Activated effector memory CD4-positive, alpha-beta T cell treated with Interleukin-2 at 50 U/mL for 16 hours (primary cell): ENCODE data around the gene CHST8.

Experiments used
- DNase-seq: peaks from one replicate; pipeline ENCODE4 v3.0.0-alpha.2; 2020

CHST8 gene

DNA sequence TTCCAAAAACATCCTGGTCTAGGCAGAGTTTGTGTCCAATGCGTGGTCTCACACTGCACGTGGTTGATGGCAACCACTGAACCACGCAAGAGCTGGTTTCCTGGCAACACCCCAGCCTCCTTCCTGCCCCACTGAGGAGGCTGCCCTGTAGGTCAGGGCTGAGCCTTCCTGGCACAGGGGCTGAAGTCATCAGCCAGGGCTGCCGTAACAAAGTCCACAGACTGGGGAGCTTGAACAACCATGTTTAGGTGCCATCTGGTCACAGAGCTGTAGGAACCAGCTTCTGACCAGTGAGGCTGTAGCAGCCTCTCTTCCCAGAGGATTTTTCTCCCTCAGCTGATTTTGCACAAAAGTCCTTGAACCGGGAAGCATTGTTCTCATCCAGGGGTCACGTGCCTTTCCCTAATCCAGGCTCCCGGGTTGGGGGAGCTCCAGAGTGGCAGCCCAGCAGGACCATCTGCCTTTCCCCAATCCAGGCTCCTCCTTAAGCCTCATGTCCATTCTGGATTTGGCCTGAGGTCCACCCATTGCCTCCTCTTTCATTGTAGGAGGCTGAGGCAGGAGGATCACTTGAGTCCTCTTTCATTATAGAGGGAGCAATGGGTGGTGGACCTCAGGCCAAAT lies 53.9 kb downstream of the CHST8 start:
- no peak for DNase-seq

- DNase-seq: no peak
Observed at GRCh38 chr19:33676999-33677665, 55.4 kb downstream of the CHST8 start.

GRCh38 chr19:33677745-33678426 lies 56.1 kb downstream of the CHST8 start:
- no peak for DNase-seq

DNA sequence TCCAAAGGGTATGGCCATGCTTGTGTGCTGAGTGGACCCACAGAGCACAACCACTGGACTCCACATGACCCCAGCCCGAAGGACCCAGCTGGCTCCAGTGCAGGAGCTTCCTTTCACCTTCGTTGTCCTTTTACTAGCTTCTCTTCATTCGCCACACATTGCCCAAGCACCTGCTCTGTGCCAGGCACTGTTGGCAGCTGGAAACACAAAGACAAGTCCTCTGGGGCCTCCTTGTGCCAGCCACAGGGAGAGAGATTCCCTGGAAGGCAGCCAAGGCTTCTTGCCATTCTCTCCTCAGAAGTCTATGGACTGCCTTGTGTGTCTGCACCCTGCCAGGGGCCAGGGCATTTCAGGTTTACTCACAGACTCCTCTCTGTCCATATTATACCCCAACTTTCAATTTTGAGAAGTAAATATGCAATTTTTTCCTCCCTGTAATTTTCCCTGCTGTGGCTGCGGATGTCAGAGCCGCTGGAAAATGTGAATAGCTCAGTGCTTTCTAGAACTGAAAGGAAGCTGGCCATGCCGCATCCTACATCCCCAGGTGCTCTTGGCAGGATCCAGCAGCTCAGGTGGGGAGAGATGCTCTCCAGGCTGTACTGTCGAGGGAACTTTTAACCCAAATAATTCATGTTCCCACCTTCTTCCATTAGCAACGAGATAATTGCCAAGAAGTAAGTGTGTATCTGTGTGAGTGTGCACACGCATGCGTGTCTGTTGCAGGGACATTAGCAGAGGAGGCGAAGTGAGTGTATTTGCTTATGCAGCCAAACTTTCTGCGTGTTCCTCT lies 57.2 kb downstream of the CHST8 start:
- no peak for DNase-seq

GRCh38 chr19:33679696-33680095 lies 57.9 kb downstream of the CHST8 start:
- no peak for DNase-seq

DNA sequence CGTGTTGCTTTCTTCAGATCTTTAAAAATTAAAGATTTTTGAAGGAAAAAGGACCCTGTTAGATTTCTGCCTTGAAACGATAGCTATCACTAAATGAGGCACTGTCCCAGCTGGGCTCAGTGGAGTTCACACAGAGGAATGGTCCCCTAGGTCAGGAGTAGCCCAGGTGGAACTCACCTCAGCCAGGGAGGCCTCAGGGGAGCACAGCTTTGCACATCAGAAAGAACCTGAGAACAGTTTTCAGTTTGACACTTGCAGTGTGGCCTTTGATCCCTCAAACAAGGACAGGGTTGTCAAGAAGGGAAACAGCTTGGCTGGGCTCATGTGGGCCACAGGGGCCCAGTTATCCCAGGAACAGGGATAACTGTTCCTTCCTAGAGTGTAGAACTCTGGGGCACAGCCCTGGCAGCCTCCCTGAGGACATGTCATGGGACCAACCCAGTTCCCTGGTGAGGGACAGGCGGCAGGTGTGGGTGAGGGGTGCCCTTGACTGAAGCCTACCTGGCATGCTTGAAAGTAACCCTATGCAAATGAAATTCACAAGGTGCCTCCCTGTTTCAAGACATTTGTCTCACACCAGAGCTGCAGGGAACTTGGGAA lies 59.4 kb downstream of the CHST8 start:
- DNase-seq: no peak

- no peak for DNase-seq
Observed at GRCh38 chr19:33683881-33684537, 62.3 kb downstream of the CHST8 start.

DNA sequence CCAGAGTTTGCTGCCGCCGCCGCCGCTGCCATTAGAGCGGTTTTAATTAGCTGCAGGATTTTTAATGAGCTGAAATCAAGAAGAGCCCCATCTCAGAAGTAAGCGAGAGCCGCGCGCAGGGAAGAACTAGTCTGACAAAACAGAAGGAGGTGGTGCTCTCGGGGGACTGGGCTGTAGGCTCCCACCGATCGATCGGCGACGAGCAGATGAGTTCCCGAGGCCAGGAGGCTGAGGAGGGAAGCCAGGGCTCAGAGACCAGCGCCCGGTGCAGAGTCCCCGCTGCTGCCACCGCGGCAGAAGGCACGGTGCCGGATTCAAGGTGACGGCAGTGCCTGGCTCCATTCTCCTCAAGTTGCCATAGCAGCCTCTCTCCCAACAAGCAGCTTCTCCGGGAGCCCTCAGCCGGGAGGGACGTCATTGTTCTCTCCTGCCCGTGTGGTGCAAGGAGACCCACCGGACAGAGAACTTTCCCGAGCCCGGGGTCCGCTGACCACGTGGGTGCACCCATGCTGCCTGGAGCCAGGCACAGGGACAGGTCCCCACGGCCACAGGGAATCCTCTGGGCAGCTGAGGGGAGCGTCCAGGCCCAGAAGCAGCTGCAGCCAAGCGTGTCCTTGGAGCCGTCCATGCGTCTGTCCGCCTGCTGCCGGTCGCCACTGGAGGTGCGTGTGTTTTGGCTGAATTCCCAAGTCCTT lies 62.9 kb downstream of the CHST8 start:
- DNase-seq: no peak

- no peak for DNase-seq
Observed at GRCh38 chr19:33685541-33685940, 63.8 kb downstream of the CHST8 start.

- DNase-seq: no peak
Observed at GRCh38 chr19:33686262-33686661, 64.5 kb downstream of the CHST8 start.

- DNase-seq: no peak
Observed at GRCh38 chr19:33686687-33687480, 65.1 kb downstream of the CHST8 start.

GRCh38 chr19:33687481-33688170 lies 65.9 kb downstream of the CHST8 start:
- DNase-seq: no peak

GRCh38 chr19:33688171-33688992 lies 66.6 kb downstream of the CHST8 start:
- DNase-seq: no peak

GRCh38 chr19:33689138-33689746 lies 67.5 kb downstream of the CHST8 start:
- DNase-seq: no peak

- no peak for DNase-seq
Observed at GRCh38 chr19:33689868-33690267, 68.1 kb downstream of the CHST8 start.

DNA sequence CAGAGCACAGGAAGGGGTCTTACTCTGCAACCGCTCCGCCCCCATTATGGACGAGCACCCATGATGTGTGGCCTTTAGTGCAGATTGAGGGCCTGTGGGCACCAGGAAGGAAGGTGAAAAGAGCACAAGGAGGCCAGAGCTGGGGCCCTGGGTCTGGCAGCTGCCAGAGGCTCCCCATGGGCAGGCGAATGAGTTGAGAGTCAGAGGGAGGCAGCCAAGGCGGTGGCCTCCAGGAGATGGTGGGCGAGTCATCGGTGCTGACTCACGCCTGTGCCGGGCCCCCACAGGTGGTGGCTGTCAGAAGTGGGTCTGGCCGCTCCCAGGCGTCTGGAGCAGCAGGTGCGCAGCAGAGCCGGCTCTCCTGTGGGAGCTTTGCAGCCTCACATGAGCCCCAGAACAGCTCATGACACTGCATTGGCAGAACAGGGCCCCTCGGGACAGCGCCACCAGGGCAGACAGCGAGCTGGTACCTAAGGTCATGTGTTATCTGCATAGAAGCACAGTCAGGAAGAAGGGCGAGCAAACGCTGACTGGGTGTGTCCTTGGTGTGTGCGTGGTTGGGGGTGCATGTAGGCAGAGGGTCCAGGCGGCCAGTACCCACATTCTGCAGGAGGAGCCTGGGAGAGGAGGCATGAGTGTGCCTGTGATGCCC lies 68.8 kb downstream of the CHST8 start:
- no peak for DNase-seq

GRCh38 chr19:33691030-33691427 lies 69.3 kb downstream of the CHST8 start:
- DNase-seq: no peak

GRCh38 chr19:33691736-33692135 lies 70.0 kb downstream of the CHST8 start:
- DNase-seq: no peak
